Activated naive CD8-positive, alpha-beta T cell treated with anti-CD3 and anti-CD28 coated beads, Interleukin-2, amount 50 U/mL, for 16 hours (primary cell): ENCODE data around the gene SLC35F4.

ENCODE experiments used
- DNase-seq: peaks from one replicate; pipeline ENCODE4 v3.0.0-alpha.2; 2020; ENCODE audit warnings: low read depth, low spot score

Gene SLC35F4

GRCh38 chr14:57634335-57634734 lies 231.6 kb downstream of the SLC35F4 start:
- DNase-seq, result no peak

GRCh38 chr14:57632649-57633048 lies 233.2 kb downstream of the SLC35F4 start:
- DNase-seq, result no peak

- DNase-seq, result no peak
These were observed 248.4 kb downstream of the SLC35F4 start for GRCh38 chr14:57617510-57617909.

GRCh38 chr14:57612946-57613345 lies 252.9 kb downstream of the SLC35F4 start:
- DNase-seq, result no peak

- no peak for DNase-seq
These were observed 254.3 kb downstream of the SLC35F4 start for GRCh38 chr14:57611555-57612075.

- no peak for DNase-seq
These were observed 255.3 kb downstream of the SLC35F4 start for GRCh38 chr14:57610631-57611030.

GRCh38 chr14:57609192-57610075 lies 256.5 kb downstream of the SLC35F4 start:
- DNase-seq, result no peak

GRCh38 chr14:57607086-57607485 lies 258.8 kb downstream of the SLC35F4 start:
- DNase-seq, result no peak

GRCh38 chr14:57583396-57583795 lies 282.5 kb downstream of the SLC35F4 start:
- no peak for DNase-seq

GRCh38 chr14:57582746-57583145 lies 283.1 kb downstream of the SLC35F4 start:
- no peak for DNase-seq

GRCh38 chr14:57578801-57579200 lies 287.1 kb downstream of the SLC35F4 start:
- DNase-seq, result no peak

- no peak for DNase-seq
These were observed 289.4 kb downstream of the SLC35F4 start for GRCh38 chr14:57576498-57576897.

- no peak for DNase-seq
These were observed 290.4 kb downstream of the SLC35F4 start for GRCh38 chr14:57575482-57575881.

- no peak for DNase-seq
These were observed 291.1 kb downstream of the SLC35F4 start for GRCh38 chr14:57574617-57575288.

GRCh38 chr14:57573173-57573572 lies 292.7 kb downstream of the SLC35F4 start:
- no peak for DNase-seq

- DNase-seq, result no peak
These were observed 297.3 kb downstream of the SLC35F4 start for GRCh38 chr14:57568554-57568953.

GRCh38 chr14:57567220-57567619 lies 298.7 kb downstream of the SLC35F4 start:
- DNase-seq, result no peak

GRCh38 chr14:57560681-57561080 lies 305.2 kb downstream of the SLC35F4 start:
- no peak for DNase-seq

- DNase-seq, result no peak
These were observed 306.3 kb downstream of the SLC35F4 start for GRCh38 chr14:57559576-57559975.

- DNase-seq, result no peak
These were observed 316.0 kb downstream of the SLC35F4 start for GRCh38 chr14:57549765-57550420.

- no peak for DNase-seq
These were observed 316.8 kb downstream of the SLC35F4 start for GRCh38 chr14:57549016-57549564.

GRCh38 chr14:57547131-57547530 lies 318.8 kb downstream of the SLC35F4 start:
- DNase-seq, result no peak
